ENCODE data around the gene SH2D5. TPM values are rescaled to one million over a fixed set of nuclear protein-coding genes. Genes with fewer than 3 reads are reported as not detected.

SH2D5 gene
- total RNA-seq, 1 experiment from 2014 or later: 10.4 TPM

DNA sequence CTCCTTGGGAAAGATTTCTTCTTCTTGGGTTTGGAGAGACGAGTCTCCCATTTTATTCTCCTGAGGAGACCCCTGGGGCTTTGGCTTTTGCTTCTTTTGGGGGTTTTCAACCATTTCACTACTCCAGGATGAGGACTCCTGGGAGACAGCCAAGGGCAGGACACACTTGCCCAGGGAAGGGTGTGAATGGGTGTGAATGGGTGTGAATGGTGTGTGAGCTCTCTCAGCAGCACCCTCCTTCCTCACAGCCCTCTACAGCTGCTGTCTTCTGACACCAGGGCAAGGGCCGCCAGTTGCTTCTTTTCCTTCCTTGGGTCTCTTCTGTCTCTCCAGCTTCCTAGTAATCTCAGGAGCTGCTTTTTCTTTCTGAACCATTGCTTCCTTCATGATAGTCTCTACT lies 38.9 kb downstream of the SH2D5 start:
- Histone ChIP-seq H3K27ac (ENCODE audit: low read depth, low read length) (no peak overlapping the region), H3K4me2 (ENCODE audit: low read length) (no peak overlapping the region), H3K4me1 (ENCODE audit: control insufficient read depth in 1 of 2, insufficient read depth in 2 of 2, low read length in 2 of 2) (peaks cover 15 to 32% of the 10 kb centered on the region in 2 experiments), H3K9ac (ENCODE audit: low read length) (no peak overlapping the region), H4K20me1 (ENCODE audit: insufficient read depth) (no peaks in the 10 kb centered on the region), H3K36me3 (ENCODE audit: control insufficient read depth in 1 of 2, insufficient read depth in 2 of 2, low read length in 2 of 2) (no peaks in the 10 kb centered on the region), H3K9me3 (ENCODE audit: control insufficient read depth in 1 of 2, insufficient read depth in 1 of 2, low read depth in 1 of 2, low read length in 2 of 2) (no peaks in the 10 kb centered on the region), H3K9me2 (ENCODE audit: insufficient read depth) (no peaks in the 10 kb centered on the region), H2AFZ (ENCODE audit: low read depth, low read length, poor library complexity, severe bottlenecking) (no peak overlapping the region), H3K27me3 (ENCODE audit: insufficient read depth, low read length) (no peaks in the 10 kb centered on the region), H3K4me3 (replicated peaks in 1 of 2; ENCODE audit: low read depth in 1 of 2, low read length in 2 of 2) (no peak overlapping the region), H3K79me2 (ENCODE audit: insufficient read depth, low read length) (no peaks in the 10 kb centered on the region)
- DNase-seq (ENCODE audit: low read depth, low spot score): no peak
- ChIA-PET RAD21 (ENCODE audit: low non-redundant PET in 1 of 2, low total read pairs in 2 of 2, uncharacterized antibody in 2 of 2, unreplicated experiment in 2 of 2) (no interaction called here), POLR2A (no interaction called here), CTCF (interaction anchor here (1.0 to 2.1 kb wide), 2 partner anchors 118 to 502 kb away, joined by 4 to 5 read pairs; no protein-coding TSS in a partner anchor)
- no peak for ATAC-seq
- BruUV-seq (replicated peaks): no TSS peak
- TF ChIP-seq YY1 (IDR thresholded peaks at IDR 0.05; ENCODE audit: extremely low read depth, insufficient replicate concordance, low read depth, low read length) (no peak), FOSL1 (IDR thresholded peaks at IDR 0.05; ENCODE audit: low read depth) (no peak)
- TF ChIP-seq, protein P1, sequence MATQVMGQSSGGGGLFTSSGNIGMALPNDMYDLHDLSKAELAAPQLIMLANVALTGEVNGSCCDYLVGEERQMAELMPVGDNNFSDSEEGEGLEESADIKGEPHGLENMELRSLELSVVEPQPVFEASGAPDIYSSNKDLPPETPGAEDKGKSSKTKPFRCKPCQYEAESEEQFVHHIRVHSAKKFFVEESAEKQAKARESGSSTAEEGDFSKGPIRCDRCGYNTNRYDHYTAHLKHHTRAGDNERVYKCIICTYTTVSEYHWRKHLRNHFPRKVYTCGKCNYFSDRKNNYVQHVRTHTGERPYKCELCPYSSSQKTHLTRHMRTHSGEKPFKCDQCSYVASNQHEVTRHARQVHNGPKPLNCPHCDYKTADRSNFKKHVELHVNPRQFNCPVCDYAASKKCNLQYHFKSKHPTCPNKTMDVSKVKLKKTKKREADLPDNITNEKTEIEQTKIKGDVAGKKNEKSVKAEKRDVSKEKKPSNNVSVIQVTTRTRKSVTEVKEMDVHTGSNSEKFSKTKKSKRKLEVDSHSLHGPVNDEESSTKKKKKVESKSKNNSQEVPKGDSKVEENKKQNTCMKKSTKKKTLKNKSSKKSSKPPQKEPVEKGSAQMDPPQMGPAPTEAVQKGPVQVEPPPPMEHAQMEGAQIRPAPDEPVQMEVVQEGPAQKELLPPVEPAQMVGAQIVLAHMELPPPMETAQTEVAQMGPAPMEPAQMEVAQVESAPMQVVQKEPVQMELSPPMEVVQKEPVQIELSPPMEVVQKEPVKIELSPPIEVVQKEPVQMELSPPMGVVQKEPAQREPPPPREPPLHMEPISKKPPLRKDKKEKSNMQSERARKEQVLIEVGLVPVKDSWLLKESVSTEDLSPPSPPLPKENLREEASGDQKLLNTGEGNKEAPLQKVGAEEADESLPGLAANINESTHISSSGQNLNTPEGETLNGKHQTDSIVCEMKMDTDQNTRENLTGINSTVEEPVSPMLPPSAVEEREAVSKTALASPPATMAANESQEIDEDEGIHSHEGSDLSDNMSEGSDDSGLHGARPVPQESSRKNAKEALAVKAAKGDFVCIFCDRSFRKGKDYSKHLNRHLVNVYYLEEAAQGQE (IDR thresholded peaks at IDR 0.05; ENCODE audit: low read depth): no peak
- TF ChIP-seq, protein P2, sequence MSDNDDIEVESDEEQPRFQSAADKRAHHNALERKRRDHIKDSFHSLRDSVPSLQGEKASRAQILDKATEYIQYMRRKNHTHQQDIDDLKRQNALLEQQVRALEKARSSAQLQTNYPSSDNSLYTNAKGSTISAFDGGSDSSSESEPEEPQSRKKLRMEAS (IDR thresholded peaks at IDR 0.05): no peak
- intact Hi-C loops (cut with micrococcal nuclease): no loop called here

DNA sequence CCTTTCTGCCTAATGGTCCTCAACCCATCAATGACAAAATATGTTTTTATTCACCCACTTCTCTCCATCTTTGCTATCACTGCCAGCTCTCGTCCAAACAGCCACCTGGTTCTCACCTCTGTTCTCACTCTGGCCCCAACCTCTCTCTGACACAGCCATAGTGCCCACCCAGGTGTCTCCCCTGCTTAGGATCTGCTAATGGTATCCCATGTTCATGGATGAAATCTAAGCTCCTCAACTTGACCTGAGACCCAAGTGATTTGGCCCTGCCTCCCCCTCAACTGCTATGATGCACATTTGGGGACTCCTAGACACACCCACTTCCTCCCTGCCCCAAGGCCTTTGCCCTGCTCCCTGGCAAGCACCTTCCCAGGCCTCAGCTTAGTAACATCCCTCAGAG lies 40.6 kb downstream of the SH2D5 start:
- Histone ChIP-seq H3K27me3 (ENCODE audit: insufficient read depth, low read length) (no peaks in the 10 kb centered on the region), H3K9me3 (ENCODE audit: control insufficient read depth in 1 of 2, insufficient read depth in 1 of 2, low read depth in 1 of 2, low read length in 2 of 2) (no peaks in the 10 kb centered on the region), H3K27ac (ENCODE audit: low read depth, low read length) (no peak overlapping the region), H3K36me3 (ENCODE audit: control insufficient read depth in 1 of 2, insufficient read depth in 2 of 2, low read length in 2 of 2) (no peaks in the 10 kb centered on the region), H3K4me2 (ENCODE audit: low read length) (no peak overlapping the region), H3K4me1 (ENCODE audit: control insufficient read depth in 1 of 2, insufficient read depth in 2 of 2, low read length in 2 of 2) (peaks cover 0 to 15% of the 10 kb centered on the region in 2 experiments; a peak in 2 of 4 replicates), H4K20me1 (ENCODE audit: insufficient read depth) (no peaks in the 10 kb centered on the region), H3K9ac (ENCODE audit: low read length) (no peak overlapping the region), H2AFZ (ENCODE audit: low read depth, low read length, poor library complexity, severe bottlenecking) (no peak overlapping the region), H3K4me3 (replicated peaks in 1 of 2; ENCODE audit: low read depth in 1 of 2, low read length in 2 of 2) (no peak overlapping the region), H3K9me2 (ENCODE audit: insufficient read depth) (no peaks in the 10 kb centered on the region), H3K79me2 (ENCODE audit: insufficient read depth, low read length) (no peaks in the 10 kb centered on the region)
- POLR2A ChIA-PET: no interaction called here
- intact Hi-C loops (cut with micrococcal nuclease): no loop called here
- RAD21 ChIA-PET (ENCODE audit: low non-redundant PET in 1 of 2, low total read pairs in 2 of 2, uncharacterized antibody in 2 of 2, unreplicated experiment in 2 of 2): no interaction called here
- CTCF ChIA-PET: interaction anchor here (0.6 kb wide), 1 partner anchor 133 kb away, joined by 3 read pairs; no protein-coding TSS in a partner anchor
- no peak for DNase-seq (ENCODE audit: low read depth, low spot score)
- no peak for ATAC-seq
- BruUV-seq (replicated peaks): no TSS peak
- no peak for TF ChIP-seq CEBPB (IDR thresholded peaks at IDR 0.05; ENCODE audit: low read depth)
- no peak for TF ChIP-seq EGR1 (IDR thresholded peaks at IDR 0.05; ENCODE audit: low read depth)
- TF ChIP-seq SIN3A (IDR thresholded peaks at IDR 0.05; ENCODE audit: low read depth): no peak
- TF ChIP-seq, protein P1 (IDR thresholded peaks at IDR 0.05; ENCODE audit: low read depth): no peak
- no peak for TF ChIP-seq JUND (IDR thresholded peaks at IDR 0.05)
- TF ChIP-seq SP1 (IDR thresholded peaks at IDR 0.05; ENCODE audit: low read depth): no peak
- TF ChIP-seq EZH2 (IDR thresholded peaks at IDR 0.05): no peak
- no peak for TF ChIP-seq POLR2AphosphoS5 (IDR thresholded peaks at IDR 0.05; ENCODE audit: low read depth, low read length)
- no peak for TF ChIP-seq SRF (IDR thresholded peaks at IDR 0.05; ENCODE audit: low read depth)
- TF ChIP-seq YY1 (IDR thresholded peaks at IDR 0.05; ENCODE audit: extremely low read depth, insufficient replicate concordance, low read depth, low read length): no peak
- TF ChIP-seq FOSL1 (IDR thresholded peaks at IDR 0.05; ENCODE audit: low read depth): no peak
- no peak for TF ChIP-seq ZNF274 (IDR thresholded peaks at IDR 0.05; ENCODE audit: low read depth, low read length)
- TF ChIP-seq, protein P2 (IDR thresholded peaks at IDR 0.05): no peak
